Stimulated activated CD4-positive, alpha-beta T cell treated with anti-CD3 and anti-CD28 coated beads, Interleukin-2, amount 100 ng/mL, for 4 hours (primary cell): ENCODE results near the gene SLC2A8.

Experiments used
- DNase-seq: peaks from one replicate; pipeline ENCODE4 v3.0.0-alpha.2; 2020; ENCODE audit warnings: low read depth

The SLC2A8 gene

DNA sequence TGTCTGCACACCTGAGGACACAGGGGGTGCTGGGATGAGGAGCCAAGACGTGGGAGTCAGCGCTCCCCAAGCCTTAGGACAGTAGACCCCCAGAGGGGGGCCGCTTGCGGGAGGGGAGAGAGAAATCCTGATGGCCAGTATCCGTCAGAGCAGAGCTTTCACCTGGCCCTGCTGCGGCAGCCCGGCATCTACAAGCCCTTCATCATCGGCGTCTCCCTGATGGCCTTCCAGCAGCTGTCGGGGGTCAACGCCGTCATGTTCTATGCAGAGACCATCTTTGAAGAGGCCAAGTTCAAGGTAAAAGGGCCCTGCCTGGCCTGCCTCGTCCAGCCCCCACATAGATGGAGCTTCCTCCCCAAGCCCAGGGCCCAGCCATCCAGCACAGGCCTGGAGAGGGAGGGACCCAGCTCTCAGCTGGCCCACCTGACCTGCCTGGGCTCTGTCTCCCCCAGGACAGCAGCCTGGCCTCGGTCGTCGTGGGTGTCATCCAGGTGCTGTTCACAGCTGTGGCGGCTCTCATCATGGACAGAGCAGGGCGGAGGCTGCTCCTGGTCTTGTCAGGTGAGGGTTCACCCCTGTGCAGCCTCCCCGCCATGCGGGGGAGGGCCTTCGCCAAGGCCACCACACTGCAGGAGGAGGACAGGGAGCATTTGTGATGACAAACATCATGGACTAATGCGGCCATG, 6.7 kb downstream of the SLC2A8 start:
- DNase-seq = no peak

DNA sequence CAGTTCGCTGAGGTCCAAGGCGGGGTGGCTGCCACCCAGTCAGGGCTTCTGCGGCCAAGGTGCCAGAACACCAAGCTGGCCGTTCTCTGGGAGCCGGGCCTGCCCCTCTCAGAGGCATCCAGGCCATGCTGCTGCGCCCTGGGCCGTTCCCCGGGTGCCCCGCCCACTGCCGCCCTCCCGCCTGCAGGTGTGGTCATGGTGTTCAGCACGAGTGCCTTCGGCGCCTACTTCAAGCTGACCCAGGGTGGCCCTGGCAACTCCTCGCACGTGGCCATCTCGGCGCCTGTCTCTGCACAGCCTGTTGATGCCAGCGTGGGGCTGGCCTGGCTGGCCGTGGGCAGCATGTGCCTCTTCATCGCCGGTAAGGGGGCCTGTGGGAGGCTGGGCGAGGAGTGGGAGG, 7.7 kb downstream of the SLC2A8 start:
- no peak for DNase-seq

DNA sequence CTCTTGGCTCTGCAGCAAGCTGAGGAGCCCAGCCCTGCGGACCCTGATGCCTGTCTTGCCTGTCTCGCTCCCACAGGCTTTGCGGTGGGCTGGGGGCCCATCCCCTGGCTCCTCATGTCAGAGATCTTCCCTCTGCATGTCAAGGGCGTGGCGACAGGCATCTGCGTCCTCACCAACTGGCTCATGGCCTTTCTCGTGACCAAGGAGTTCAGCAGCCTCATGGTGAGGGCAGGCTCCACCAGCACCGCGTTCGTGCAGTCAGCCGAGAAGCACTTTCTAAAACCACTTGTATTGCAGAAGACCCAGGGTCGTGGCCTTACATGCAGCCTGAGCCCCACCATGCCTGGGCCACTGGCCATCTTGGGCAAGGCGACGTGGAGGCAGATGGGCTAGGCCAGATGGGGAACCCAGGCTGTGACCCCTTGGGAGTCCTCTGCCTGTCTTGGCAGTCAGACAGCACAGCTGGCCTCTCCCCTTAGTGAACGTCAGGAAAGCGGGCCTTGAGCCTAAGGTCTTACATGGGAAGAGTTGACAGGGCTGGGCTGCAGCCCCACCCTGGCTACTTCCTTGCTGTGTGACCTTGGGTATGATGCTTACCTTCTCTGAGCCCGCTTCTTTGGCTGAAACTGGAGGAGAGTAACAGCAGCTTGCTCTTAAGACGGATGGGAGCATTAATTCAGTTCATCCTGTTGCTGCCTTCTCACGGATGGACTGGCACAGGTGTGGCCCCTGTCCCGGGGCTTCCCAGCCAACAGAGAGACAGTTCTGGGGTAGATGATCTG, 8.6 kb downstream of the SLC2A8 start:
- DNase-seq = no peak

- DNase-seq = no peak
Observed at GRCh38 chr9:127406799-127407491, 10.0 kb downstream of the SLC2A8 start.

DNA sequence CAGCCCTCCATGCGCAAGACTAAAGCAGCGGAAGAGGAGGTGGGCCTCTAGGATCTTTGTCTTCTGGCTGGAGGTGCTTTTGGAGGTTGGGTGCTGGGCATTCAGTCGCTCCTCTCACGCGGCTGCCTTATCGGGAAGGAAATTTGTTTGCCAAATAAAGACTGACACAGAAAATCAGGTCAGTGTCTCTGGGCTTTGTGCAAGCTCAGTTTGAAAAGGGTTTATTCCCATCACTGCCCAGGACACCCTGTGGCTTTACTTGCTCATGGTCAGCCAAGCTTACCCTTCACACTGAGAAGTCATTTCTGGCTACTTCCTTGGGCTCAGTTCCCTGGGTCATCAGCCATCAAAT, 10.5 kb downstream of the SLC2A8 start:
- DNase-seq = no peak

- no peak for DNase-seq
Observed at GRCh38 chr9:127411122-127411521, 14.2 kb downstream of the SLC2A8 start.

GRCh38 chr9:127415141-127415540, 18.2 kb downstream of the SLC2A8 start:
- no peak for DNase-seq

DNA sequence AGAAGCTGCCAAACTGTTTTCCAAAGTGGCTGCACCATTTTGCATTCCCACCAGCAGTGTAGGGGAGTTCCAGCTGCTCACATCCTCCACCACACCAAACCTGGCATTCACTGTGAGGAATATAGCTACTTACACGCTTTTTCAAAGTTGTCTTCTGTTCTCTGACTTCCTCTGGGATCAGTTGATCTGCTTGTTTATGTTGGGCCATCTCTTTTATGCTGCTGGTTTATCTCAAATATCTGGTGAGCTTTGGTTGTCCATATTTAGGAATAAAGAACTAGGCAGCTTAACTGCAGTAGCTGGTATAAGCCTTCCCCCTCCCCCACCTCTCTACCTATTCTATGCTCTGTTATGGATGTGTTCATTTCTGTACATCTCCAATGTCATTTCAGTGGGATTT, 18.7 kb downstream of the SLC2A8 start:
- DNase-seq = no peak

- DNase-seq = no peak
Observed at GRCh38 chr9:127417131-127418036, 20.4 kb downstream of the SLC2A8 start.

DNA sequence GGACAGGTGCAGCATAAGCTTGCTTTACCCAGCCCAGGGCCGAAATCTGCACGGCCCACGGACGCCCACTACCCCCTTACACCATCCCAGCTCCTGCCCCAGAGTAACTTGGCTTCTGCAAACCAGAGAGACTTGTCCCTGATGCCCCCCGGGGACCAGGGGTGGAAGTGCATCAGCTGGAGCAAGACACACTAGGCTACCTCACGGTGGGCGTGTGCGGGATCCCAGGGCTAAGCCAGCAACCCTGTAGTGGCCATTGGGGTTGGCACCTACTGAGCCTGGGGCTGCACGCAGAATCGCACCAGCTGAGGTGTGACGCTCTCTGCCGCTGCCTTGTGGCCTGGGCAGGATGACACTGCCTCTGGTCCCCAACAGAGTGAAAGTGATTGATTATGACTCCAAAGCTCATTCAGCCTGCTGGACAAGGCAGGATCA, 21.1 kb downstream of the SLC2A8 start:
- peak; percentile 22 for DNase-seq

GRCh38 chr9:127419348-127419747, 22.4 kb downstream of the SLC2A8 start:
- no peak for DNase-seq

- DNase-seq = no peak
Observed at GRCh38 chr9:127421057-127421456, 24.1 kb downstream of the SLC2A8 start.

DNA sequence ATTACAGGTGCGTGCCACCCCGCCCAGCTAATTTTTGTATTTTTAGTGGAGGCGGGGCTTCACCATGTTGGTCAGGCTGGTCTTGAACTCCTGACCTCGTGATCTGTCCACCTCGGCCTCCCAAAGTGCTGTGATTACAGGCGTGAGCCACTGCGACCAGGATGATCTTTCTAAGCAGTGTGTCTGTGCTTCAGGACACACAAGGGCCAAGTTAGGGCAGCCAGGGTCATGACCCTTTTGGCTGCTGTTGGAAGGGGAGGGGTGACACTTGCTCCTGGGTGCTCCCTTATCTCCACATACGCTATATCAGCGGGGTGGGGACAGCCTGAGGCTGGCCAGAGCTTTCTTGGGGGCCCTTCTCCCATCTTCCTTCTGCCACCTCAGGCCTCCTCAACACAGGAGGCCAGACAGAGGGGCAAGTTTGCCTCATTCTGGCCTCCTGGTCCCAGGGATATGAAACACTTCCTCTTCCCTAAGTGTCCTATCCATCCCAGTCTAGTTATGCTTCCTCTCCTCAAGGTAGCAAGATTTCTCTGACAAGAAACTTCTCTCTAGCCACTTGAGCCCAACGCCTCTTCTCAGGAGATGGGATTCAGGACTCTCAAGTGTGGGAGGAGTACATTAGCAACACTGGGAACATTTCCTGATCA, 25.3 kb downstream of the SLC2A8 start:
- no peak for DNase-seq

DNA sequence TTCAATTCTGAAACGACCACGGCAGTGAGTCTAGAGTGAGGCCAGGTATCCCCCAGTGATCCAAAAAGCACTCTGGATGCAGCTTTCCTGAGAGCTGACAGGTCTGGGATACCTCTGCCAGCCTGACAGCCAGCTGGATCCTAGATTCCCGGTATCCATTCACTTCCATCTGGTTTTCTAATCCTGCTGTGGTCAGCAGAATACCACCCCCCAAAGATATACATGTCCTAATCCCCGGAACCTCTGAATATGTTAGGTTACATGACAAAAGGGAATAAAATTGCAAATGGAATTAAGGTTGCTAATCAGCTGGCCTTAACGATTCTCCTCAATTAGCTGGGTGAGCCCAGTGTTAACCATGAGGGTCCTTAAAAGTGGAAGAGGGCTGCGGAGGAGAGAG, 25.8 kb downstream of the SLC2A8 start:
- DNase-seq = no peak

GRCh38 chr9:127423476-127423933, 26.5 kb downstream of the SLC2A8 start:
- DNase-seq = no peak

GRCh38 chr9:127423934-127424675, 27.1 kb downstream of the SLC2A8 start, which contains the start of gene ZNF79:
ZNF79 (plus strand) TSS chr9:127424382; CDS start chr9:127424788, 406 bp downstream.
- peak; percentile 82 for DNase-seq

DNA sequence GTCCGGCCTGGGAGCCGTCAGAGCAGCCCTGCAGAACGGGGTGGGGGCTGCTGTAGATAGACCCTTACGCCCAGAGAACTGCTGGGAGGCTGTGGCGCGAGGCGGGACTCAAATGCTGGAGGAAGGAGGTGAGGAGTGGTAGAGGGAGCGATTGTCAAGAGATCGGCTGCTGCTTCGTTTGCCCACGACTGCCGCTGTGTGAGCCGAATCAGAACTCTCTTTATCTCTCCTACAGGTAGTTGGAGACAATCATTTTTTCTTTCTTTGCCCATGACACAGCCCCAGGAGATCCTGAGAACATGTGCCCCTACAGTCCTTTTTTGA, 27.7 kb downstream of the SLC2A8 start:
- no peak for DNase-seq

DNA sequence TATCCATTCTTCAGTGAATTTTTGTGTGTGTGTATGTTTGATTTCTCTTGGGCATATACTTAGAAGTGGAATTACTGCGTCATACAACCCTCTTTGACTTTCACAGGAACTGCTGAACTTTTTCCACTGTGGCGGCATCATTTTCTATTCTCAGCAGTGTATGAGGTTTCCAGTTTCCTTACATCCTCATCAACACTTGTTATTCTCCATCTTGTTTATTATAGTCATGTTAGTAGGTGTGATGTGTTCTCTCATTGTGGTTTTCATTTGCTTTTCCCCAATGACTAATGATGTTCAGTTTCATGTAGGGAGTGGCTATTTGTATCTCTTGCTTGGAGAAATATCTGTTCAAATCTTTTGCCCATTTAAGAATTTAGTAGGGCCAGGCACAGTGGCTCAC, 29.8 kb downstream of the SLC2A8 start:
- DNase-seq = peak; percentile 37

DNA sequence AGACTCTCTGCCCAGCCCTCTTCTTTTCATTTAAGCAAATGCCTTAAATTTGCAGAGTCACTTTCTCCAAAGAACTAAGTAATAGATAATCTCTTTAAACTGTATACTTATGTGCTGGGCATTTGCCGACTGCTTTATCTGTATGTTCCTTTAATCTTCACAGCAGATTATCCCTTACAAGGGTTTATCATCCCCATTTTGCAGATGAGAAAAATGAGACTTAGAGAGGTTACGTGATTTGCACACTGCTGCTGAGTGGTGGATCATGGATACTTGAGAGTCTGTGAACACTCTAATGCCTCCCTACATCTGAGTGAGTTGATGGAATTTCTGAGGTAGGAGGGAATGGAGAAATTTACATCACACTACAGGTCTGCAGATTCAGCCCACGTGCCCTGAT, 31.4 kb downstream of the SLC2A8 start:
- DNase-seq = no peak

GRCh38 chr9:127430415-127430814, 33.4 kb downstream of the SLC2A8 start:
- no peak for DNase-seq
